HEK293T (cell line): ENCODE measurements around the gene CFAP73.

Experiments
- CTCF ChIA-PET: fragments of 350-600 bp; formaldehyde crosslinking; extraction: SDS; loops from one replicate; lab custom pipeline; 2021; ENCODE audit warnings: antibody characterized with exemption, inconsistent platforms; lab: Yijun Ruan, JAX
- POLR2A ChIA-PET: fragments of 350-600 bp; formaldehyde crosslinking; extraction: SDS; loops from one replicate; lab custom pipeline; 2020; ENCODE audit warnings: antibody characterized with exemption, inconsistent platforms; lab: Yijun Ruan, JAX
- DNase-seq: peaks from one replicate; pipeline ENCODE4 v3.0.0; 2012; ENCODE audit warnings: mixed read lengths; ENCODE audit errors: extremely low spot score
- ARNT ChIP-seq: fragments of 450-650 bp; IDR thresholded peaks from 2 replicates; pipeline ENCODE4 v1.6.1; 2017; ENCODE audit warnings: mild to moderate bottlenecking
- BHLHE40 ChIP-seq: fragments of 450-650 bp; IDR thresholded peaks from 2 replicates; pipeline ENCODE4 v1.6.1; 2016; ENCODE audit warnings: mild to moderate bottlenecking, moderate library complexity, borderline replicate concordance
- CTBP1 ChIP-seq: fragments of 450-650 bp; IDR thresholded peaks from 2 replicates; pipeline ENCODE4 v1.6.1; 2016; ENCODE audit warnings: borderline replicate concordance
- ELF4 ChIP-seq: fragments of 450-650 bp; IDR thresholded peaks from 2 replicates; pipeline ENCODE4 v1.6.1; 2017; ENCODE audit warnings: antibody characterized with exemption
- FOXA1 ChIP-seq: fragments of 450-650 bp; IDR thresholded peaks from 2 replicates; pipeline ENCODE4 v1.6.1; 2016; ENCODE audit warnings: mild to moderate bottlenecking
- FOXK2 ChIP-seq: fragments of 450-650 bp; IDR thresholded peaks from 2 replicates; pipeline ENCODE4 v1.6.1; 2016; ENCODE audit warnings: mild to moderate bottlenecking
- FOXM1 ChIP-seq: fragments of 450-650 bp; IDR thresholded peaks from 2 replicates; pipeline ENCODE4 v1.6.1; 2017; ENCODE audit warnings: mild to moderate bottlenecking, borderline replicate concordance
- HDGF ChIP-seq: fragments of 450-650 bp; IDR thresholded peaks from 2 replicates; pipeline ENCODE4 v1.6.1; 2017; ENCODE audit warnings: antibody characterized with exemption, borderline replicate concordance
- L3MBTL2 ChIP-seq: fragments of 450-650 bp; conservative IDR thresholded peaks from 2 replicates; pipeline ENCODE4 v1.6.1; 2016; ENCODE audit warnings: mild to moderate bottlenecking
- LEF1 ChIP-seq: fragments of 450-650 bp; IDR thresholded peaks from 2 replicates; pipeline ENCODE4 v1.6.1; 2017; ENCODE audit warnings: mild to moderate bottlenecking, borderline replicate concordance
- NFRKB ChIP-seq: fragments of 450-650 bp; IDR thresholded peaks from 2 replicates; pipeline ENCODE4 v1.6.1; 2016; ENCODE audit warnings: mild to moderate bottlenecking, moderate library complexity
- SP1 ChIP-seq: fragments of 450-650 bp; IDR thresholded peaks from 2 replicates; pipeline ENCODE4 v1.6.1; 2017
- SUZ12 ChIP-seq: fragments of 450-650 bp; IDR thresholded peaks from 2 replicates; pipeline ENCODE4 v1.6.1; 2016; ENCODE audit warnings: mild to moderate bottlenecking
- TARDBP ChIP-seq: fragments of 450-650 bp; IDR thresholded peaks from 2 replicates; pipeline ENCODE4 v1.6.1; 2016
- ZNF384 ChIP-seq: fragments of 450-650 bp; IDR thresholded peaks from 2 replicates; pipeline ENCODE4 v1.6.1; 2016
- TF ChIP-seq, protein P1 (sequence below): fragments of 450-650 bp; IDR thresholded peaks from 2 replicates; pipeline ENCODE4 v1.6.1; 2016

CFAP73 gene

DNA sequence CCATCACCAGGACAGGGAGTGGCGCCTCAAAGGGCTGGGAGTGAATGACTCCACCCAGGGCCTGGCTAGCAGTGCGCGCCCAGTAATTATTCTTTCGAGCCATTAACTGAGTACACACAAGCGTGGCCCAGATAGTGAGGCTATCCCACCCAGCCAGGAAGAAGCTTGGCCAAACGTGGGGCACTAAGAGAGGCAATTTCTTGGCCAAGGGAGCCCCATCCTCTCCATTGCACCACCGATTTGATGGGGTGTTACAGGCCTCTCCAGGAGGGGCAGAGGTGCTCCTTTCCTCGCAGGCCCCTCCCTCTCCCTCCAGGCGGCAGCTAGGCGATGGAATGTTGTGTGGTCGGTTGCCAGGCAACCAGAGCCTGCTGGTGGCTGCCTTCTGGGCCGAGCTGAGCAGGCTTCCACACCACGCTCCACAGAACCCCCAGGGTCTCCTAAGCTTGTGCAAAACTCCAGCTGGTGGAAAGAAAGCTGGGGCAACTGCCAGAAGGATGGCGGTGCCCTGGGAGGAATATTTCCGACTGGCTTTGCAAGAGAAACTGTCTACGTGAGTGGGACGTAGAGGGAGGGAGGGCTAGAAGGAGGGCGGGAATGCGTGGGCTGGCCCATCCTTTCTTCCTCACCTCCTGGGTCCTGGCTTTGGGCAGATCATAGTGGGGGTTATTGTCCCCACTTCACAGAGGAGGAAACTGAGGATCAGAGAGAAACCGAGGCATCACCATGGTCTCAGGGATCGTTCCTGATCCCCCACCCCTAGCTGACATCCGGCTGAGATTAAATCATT, at the start of gene CFAP73:
CFAP73 (plus strand) TSS at position 364 of the 790 bp plus-strand sequence; CDS start at position 498, 134 bp downstream.
- DNase-seq = peak; percentile 79
- no peak for TF ChIP-seq TARDBP
- TF ChIP-seq, protein P1, sequence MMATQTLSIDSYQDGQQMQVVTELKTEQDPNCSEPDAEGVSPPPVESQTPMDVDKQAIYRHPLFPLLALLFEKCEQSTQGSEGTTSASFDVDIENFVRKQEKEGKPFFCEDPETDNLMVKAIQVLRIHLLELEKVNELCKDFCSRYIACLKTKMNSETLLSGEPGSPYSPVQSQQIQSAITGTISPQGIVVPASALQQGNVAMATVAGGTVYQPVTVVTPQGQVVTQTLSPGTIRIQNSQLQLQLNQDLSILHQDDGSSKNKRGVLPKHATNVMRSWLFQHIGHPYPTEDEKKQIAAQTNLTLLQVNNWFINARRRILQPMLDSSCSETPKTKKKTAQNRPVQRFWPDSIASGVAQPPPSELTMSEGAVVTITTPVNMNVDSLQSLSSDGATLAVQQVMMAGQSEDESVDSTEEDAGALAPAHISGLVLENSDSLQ = no peak
- TF ChIP-seq ZNF384 = no peak
- TF ChIP-seq L3MBTL2 = no peak
- TF ChIP-seq SP1 = no peak
- TF ChIP-seq LEF1 = no peak
- TF ChIP-seq ELF4 = no peak
- no peak for TF ChIP-seq SUZ12
- TF ChIP-seq FOXK2 = no peak
- TF ChIP-seq ARNT = no peak
- TF ChIP-seq BHLHE40 = no peak
- TF ChIP-seq FOXA1 = no peak
- no peak for TF ChIP-seq NFRKB
- ChIA-PET POLR2A (no interaction called here), CTCF (interaction anchor here (0.6 kb wide), 1 partner anchor 70 kb away, joined by 5 read pairs; no protein-coding TSS in a partner anchor)

DNA sequence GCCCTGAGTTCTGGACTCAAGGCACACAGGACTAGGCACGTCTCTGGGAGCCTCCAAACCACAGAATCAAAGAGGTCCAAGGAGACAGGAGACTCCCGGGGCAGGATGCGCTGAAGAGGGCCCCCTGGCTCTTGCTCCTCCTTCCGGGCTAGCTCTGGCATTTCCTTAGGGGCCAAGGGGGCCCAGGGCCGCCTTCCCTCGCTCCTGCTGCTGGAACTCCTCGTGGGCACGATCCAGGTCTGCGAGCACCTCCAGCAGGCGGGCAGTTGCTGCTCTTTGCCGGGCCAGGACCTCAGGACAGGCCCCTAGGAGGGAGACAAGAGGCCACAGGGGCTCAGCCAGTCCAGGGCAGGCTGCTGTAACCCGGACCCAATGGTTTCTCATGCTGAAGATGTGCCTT, 49.8 kb upstream of the CFAP73 start:
- TF ChIP-seq TARDBP (no peak), NFRKB (no peak), ELF4 (no peak), SP1 (no peak), CTBP1 (no peak), FOXK2 (no peak), BHLHE40 (no peak), FOXM1 (no peak), HDGF (no peak), LEF1 (no peak), ZNF384 (no peak), ARNT (no peak), FOXA1 (no peak), L3MBTL2 (no peak)
- TF ChIP-seq, protein P1 = no peak
- ChIA-PET POLR2A (no interaction called here), CTCF (interaction anchor here (1.0 kb wide), 1 partner anchor 107 kb away, joined by 6 read pairs; no protein-coding TSS in a partner anchor)
- DNase-seq = no peak

DNA sequence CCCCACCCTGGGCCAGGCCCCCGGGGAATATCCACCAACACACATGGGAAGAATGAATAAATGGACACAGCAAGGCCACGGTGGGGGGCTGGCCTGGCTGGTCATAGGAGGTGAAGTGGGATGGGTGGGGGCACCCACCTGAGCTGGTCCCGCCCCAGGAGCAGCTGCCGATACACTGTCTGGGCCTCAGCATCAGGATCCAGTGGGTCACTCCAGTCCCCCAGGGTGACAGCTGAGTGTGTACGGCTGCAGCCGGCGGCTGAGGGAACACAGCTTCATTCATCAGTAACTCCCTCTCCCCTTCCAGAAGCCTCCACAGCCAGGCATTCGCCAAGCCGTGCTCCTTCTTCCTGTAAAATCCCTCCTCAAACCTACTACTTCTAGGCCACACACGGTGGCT, 47.8 kb upstream of the CFAP73 start:
- DNase-seq = no peak
- ChIA-PET CTCF (no interaction called here), POLR2A (no interaction called here)
- TF ChIP-seq HDGF (no peak), SUZ12 (no peak), L3MBTL2 (no peak), BHLHE40 (no peak), LEF1 (no peak), ARNT (no peak), ELF4 (no peak)
- TF ChIP-seq, protein P1 = no peak

DNA sequence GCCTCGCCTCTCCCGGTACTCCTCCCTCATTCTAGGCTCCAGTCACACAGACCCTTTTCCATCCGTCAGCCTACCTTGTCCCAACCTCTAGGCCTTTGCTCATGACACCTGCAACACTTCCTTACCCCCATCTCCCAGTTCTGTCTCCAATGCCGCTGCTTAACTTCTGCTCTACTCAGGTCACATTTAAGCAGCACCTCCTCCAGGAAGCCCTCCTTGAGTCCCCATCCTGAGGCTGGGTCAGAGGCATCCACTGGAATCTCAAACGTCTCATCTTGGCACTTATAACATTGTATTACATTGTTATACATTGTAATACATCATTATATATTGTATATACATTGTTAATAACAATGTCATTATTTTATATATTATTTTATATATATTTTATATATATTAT, 46.7 kb upstream of the CFAP73 start:
- DNase-seq = no peak
- ChIA-PET POLR2A (no interaction called here), CTCF (no interaction called here)
- TF ChIP-seq, protein P1 = no peak
- TF ChIP-seq FOXA1 (no peak), SP1 (no peak), NFRKB (no peak), SUZ12 (no peak), CTBP1 (no peak), TARDBP (no peak), FOXK2 (no peak), LEF1 (no peak), L3MBTL2 (no peak), ZNF384 (no peak), HDGF (no peak), ARNT (no peak)

DNA sequence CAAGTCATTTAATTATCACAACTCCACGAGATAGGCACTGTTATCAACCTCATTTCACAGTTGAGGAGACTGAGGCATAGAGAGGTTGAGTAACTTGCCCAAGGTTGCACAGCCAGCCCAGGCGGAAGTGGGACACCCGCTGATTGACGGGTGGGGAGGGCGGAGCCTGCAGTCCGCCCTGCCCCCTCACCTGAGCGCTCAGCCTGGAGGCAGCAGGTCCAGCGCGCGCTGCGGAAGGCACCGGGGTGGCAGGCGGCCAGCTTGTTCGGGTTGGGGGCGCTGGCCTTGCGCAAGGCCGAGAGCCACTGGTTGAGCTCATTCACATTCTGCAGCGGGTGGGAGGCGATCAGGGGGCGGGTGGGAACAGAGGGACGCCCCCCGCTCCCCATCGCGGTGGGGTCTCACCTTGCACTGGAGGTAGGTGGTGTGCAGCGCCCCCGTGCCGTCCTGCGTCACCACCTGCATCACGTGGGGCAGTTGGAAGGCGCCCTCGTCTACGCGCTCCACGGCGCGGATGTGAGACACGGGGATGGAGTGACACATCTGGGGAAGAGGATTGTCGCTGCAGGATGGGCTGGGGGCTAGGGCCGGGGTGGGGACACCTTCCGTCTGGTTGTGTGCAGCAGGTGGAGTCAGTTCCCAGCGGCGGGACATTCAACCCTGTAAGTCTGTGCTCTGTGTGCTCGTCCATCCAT, 45.6 kb upstream of the CFAP73 start:
- POLR2A ChIA-PET = no interaction called here
- TF ChIP-seq BHLHE40 (no peak), ELF4 (no peak), TARDBP (no peak), SUZ12 (no peak), FOXM1 (no peak)
- TF ChIP-seq, protein P1 = peak; percentile 42; the same call in 1 of the 2 replicates
- CTCF ChIA-PET = interaction anchor here (0.6 kb wide), 2 partner anchors 51 to 71 kb away, joined by 3 to 5 read pairs; no protein-coding TSS in a partner anchor
- no peak for DNase-seq
